C4-2B (cell line): ENCODE data around the gene ST6GALNAC6.

Source experiments
- CTCF ChIP-seq: fragments of 450-650 bp; conservative IDR thresholded peaks from 2 replicates; pipeline ENCODE4 v1.5.1; 2017; ENCODE audit warnings: mild to moderate bottlenecking
- ZFX ChIP-seq: fragments of 450-650 bp; IDR thresholded peaks from 2 replicates; pipeline ENCODE4 v1.6.1; 2017

- no peak for TF ChIP-seq CTCF
- no peak for TF ChIP-seq ZFX
These were observed 34.8 kb upstream of the ST6GALNAC6 start for GRCh38 chr9:127934248-127934647.
